ENCODE measurements around the gene SEC24B.
"Not testable (repeated sequence)": the region's sequence is repeated elsewhere in the genome, so short reads cannot be mapped to it uniquely, and the experiment has no call there.

The SEC24B gene

GRCh38 chr4:109434007-109434971 lies 674 bp downstream of the SEC24B start:
- DNase-seq: no peak

- DNase-seq: no peak
Observed at GRCh38 chr4:109435635-109436034, 2.0 kb downstream of the SEC24B start.

GRCh38 chr4:109436504-109436903 lies 2.9 kb downstream of the SEC24B start:
- DNase-seq: no peak

DNA sequence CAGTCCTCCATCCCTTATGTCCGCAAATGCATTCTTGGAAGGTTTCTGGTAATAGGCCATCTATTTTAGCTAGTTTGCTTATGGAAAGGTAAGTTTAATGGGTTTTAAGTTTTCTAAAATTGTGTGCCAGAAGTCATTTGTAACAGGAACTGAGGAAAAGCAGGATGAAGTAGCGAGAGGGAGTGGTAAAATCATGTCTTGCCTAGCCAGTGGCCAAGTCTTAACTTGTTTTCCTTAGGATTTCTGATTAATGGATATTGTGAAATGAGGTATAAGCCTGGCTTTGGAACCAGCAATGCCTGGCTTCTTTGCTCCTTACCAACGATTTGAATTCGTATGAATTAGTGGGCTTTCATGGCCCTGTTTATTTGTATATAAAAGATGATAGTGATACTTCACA lies 7.3 kb downstream of the SEC24B start:
- DNase-seq: no peak

DNA sequence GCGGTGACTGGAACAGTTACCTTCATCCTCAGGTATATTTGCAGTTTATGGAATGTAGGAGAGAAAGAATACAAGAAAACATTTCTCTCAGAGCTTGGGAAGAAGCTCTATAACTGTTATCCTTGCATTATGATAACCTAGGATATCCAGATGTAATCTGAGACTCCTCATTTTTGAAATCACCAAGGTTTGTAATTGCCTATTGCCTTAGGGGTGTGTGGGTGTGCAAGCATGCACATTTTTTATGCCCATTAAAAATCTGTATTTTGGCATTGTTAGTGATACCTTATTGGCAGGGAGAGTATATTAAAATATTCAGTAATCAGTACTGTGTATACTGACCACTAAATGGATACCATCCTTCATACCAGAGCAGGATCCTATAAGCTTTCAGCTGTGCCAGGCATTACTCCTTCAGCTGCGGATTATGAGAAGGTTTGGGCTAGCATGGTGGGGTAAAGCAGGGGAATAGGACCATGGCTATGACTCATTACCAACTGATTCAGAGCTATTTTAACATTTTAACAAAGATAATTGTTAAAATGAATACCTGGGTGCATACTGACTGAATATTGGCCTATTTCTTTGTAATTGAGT lies 8.3 kb downstream of the SEC24B start:
- no peak for DNase-seq

DNA sequence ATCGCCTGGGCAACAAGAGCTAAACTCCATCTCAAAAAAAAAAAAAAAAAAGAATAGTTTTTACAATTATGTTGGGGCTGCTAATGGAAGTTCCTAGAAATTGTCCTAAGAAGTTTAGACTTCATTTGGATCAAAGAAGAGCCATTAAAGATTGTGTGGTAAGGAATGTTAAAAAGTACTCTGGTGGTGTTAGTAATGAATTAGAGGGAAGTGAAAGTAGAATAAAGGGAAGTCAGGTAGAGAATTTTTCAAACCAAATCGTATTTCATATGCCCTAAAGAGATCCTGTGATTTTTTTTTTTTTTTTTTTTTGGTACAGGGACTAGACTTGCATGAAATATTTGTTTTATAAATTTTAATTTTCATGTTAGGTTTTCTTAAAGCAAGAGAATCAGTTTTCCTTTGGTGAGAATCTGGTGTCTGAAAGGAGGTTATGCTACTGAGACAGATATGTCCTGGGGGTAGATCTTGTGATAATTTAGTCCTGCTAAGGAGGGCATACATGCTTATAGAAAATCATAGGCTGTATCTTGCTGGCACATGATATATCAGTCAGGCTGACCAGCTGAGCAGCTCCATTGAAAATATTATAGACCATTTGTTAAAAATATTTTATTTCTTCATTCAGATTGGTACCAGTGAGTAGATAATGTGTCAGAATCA lies 10.7 kb downstream of the SEC24B start:
- no peak for DNase-seq

DNA sequence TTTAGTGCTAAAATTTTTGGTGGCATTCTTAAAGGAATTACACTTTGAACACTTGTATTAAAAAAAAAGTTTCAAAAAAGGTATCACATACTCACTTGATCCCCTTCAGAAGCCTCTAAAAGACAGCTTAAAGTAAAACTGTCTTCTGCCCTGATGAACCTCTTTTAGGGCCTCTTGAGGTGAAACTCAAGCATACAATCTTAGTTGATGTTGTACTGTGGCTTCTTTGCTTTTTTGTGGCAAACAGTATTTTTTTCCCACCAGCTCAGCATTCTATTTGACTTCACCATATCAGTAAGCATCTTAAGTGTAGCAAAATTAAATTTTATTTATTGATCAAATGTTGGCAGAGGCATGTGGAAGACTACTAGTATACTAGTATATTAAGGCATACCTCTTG lies 13.7 kb downstream of the SEC24B start:
- no peak for DNase-seq

DNA sequence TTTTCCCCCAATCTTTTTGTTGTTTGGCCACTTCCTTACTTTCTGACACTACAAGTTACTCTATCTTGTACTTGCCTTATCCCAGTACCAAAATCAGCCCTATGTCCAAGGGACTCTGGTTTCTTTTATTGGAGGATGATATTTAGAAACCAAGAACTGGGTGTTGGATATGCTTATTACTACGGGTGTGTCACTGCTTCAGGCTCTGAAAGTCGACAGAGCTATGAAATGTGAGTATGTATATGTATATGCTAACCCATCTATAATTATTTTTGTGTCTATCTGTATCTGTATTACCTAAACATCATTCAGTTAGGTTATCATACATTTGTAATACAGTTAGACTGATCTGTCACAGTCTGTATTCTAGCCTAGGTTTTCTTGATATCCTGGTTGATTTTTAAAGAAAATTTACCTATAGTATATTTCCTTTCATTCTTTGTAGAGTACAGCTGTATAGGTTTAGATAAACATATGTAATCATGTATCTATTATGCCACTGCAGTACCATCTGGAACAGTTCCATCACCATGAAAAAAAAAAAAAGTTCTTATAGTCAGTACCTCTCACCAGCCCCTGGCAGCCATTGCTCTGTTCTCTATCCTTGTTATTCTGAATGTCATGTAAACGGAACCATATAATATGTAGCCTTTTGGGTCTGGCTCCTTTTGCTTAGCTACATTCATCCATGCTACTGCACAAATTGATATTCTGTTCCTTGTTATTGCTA lies 18.1 kb downstream of the SEC24B start:
- DNase-seq: no peak

- not testable (repeated sequence) for DNase-seq
Observed at GRCh38 chr4:109453110-109453509, 19.5 kb downstream of the SEC24B start.

- no peak for DNase-seq
Observed at GRCh38 chr4:109462297-109462696, 28.7 kb downstream of the SEC24B start.

DNA sequence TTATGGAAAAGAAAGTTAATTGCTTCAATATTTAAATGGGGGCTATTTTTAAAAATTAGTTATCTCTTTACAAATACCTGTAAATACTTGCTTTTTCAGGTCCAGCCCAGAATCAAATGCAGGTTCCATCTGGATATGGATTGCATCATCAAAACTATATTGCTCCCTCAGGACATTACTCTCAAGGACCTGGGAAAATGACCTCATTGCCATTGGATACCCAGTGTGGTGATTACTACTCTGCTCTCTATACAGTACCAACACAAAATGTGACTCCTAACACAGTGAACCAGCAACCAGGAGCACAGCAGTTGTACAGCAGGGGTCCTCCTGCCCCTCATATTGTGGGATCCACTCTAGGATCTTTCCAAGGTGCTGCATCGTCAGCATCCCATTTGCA lies 29.2 kb downstream of the SEC24B start:
- DNase-seq: no peak

GRCh38 chr4:109465069-109465468 lies 31.5 kb downstream of the SEC24B start:
- no peak for DNase-seq

DNA sequence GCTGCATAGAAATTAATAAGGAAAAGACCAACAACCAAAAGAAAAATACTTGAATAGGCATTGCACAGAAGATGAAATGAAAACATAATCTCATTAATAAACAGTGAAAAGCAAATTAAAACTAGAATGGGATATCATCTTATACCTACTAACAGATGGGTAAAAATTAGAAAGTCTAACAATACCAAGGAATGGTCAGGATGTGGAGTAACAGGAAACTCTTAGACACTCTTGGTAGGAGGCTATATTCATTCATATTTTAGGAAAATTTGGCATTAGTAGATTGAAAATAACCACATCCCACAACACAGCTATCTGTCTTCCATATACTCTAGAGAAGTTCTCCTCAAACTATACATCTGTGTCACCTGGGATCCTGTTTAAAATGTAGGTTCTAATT lies 36.3 kb downstream of the SEC24B start:
- DNase-seq: no peak

GRCh38 chr4:109472343-109472761 lies 38.7 kb downstream of the SEC24B start:
- DNase-seq: no peak

GRCh38 chr4:109473824-109474223 lies 40.2 kb downstream of the SEC24B start:
- no peak for DNase-seq

DNA sequence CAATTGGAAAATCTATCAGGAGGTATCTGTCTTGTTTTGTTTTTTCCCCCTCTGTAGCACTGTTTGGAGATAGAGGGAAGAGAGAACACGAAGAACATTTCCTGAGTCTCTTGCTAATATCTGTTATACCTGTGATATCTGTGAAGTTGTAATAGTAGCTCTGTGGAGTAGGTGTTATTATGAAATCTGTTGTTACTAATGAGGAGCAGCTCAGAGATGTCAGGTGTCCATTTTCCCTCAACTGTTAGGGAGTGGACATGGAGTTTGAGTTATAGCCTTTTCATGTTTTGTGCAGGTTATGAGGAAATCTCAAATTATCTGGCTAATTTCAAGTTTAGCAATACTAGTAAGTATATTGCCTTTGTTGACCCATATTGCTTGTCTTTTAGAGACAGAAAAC lies 52.4 kb downstream of the SEC24B start:
- no peak for DNase-seq

DNA sequence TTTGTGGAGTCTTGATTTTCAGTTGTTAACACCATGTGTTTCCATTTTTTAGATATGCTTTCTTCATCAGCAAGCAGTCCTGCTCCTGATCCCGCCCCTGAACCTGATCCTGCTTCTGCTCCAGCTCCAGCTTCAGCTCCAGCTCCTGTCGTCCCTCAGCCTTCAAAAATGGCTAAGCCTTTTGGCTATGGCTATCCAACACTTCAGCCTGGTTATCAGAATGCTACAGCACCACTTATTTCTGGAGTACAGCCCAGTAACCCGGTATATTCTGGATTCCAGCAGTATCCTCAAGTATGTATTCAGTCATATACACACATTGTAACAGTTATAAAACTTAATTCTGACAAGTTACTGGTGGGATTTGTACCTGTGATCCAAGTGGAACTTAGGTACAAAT lies 60.9 kb downstream of the SEC24B start:
- DNase-seq: no peak

- no peak for DNase-seq
Observed at GRCh38 chr4:109495514-109495913, 61.9 kb downstream of the SEC24B start.

- DNase-seq: no peak
Observed at GRCh38 chr4:109496875-109497274, 63.3 kb downstream of the SEC24B start.

- no peak for DNase-seq
Observed at GRCh38 chr4:109497511-109497910, 63.9 kb downstream of the SEC24B start.

GRCh38 chr4:109499513-109499912 lies 65.9 kb downstream of the SEC24B start:
- DNase-seq: no peak

DNA sequence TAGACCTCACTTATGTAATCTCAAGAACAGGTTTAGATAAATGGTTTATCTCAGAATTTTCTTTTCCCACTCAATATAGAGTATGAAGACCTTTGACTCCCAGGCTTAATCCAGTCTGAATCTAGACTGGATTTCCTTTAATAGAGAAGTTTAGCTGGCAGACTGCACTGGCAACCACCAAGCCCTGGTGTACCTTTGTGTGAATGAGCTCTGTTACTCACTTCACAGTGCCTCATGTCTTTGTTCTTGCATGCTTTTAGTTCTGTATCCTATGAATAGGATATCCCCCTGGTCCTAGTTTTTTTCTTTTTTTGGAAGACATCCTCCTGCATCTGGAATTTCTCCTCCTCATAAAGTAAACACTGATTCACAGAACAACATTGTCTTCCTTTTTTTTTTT lies 73.3 kb downstream of the SEC24B start:
- no peak for DNase-seq

GRCh38 chr4:109510687-109511086 lies 77.1 kb downstream of the SEC24B start:
- DNase-seq: no peak

All from DMS79 (cell line).